Measurements from ENCODE around the gene FHIT. TPM values are rescaled to one million over a fixed set of nuclear protein-coding genes. Genes with fewer than 3 reads are reported as not detected.

FHIT gene
- total and polyA plus RNA-seq, 2 of the 4 experiments (the other 2 are of a cell fraction), result 0.07 TPM; not detected in 1

GRCh38 chr3:61061092-61061723 is 190.0 kb downstream of the FHIT start:
- Histone ChIP-seq H3K4me2 (ENCODE audit: low read depth, low read length) (no peak overlapping the region), H3K4me1 (ENCODE audit: control insufficient read depth, insufficient read depth, low read length) (no peaks in the 10 kb centered on the region), H2BK20ac (ENCODE audit: low read depth, low read length) (no peak overlapping the region), H4K91ac (ENCODE audit: insufficient read depth, low read depth, low read length) (no peak overlapping the region), H2BK5ac (ENCODE audit: low read depth, low read length, poor library complexity, severe bottlenecking) (no peak overlapping the region), H3K79me1 (ENCODE audit: low read depth in 1 of 2, low read length in 2 of 2) (no peaks in the 10 kb centered on the region), H2BK120ac (ENCODE audit: low read depth, low read length) (no peak overlapping the region), H2AK9ac (replicated peaks; ENCODE audit: low read depth, low read length, poor library complexity) (no peak overlapping the region), H3K14ac (replicated peaks; ENCODE audit: low read depth, low read length) (no peak overlapping the region), H3K56ac (ENCODE audit: extremely low read depth, insufficient read depth, low read length) (no peak overlapping the region), H3K27ac (ENCODE audit: insufficient read depth, low read length) (no peak overlapping the region), H4K20me1 (ENCODE audit: insufficient read depth, low read length) (no peaks in the 10 kb centered on the region), H3K4ac (ENCODE audit: low read depth, low read length) (no peak overlapping the region), H2AFZ (replicated peaks; ENCODE audit: low read length, poor library complexity) (no peak overlapping the region), H3K4me3 (ENCODE audit: insufficient read depth, low read depth, low read length) (no peak overlapping the region), H3K27me3 (ENCODE audit: control insufficient read depth, insufficient read depth, low read length) (no peaks in the 10 kb centered on the region), H4K5ac (ENCODE audit: low read depth, low read length) (no peak overlapping the region), H3K23ac (ENCODE audit: low read depth, low read length) (no peak overlapping the region), H3K9me1 (ENCODE audit: insufficient read depth, low read length) (no peaks in the 10 kb centered on the region), H3K36me3 (ENCODE audit: control insufficient read depth, insufficient read depth, low read length) (no peaks in the 10 kb centered on the region), H3K18ac (ENCODE audit: low read depth, low read length) (no peak overlapping the region), H4K8ac (ENCODE audit: low read depth in 2 of 2, low read length in 2 of 2) (no peak overlapping the region), H3K9ac (ENCODE audit: low read depth, low read length) (no peak overlapping the region), H3K9me3 (ENCODE audit: control insufficient read depth, insufficient read depth, low read length) (peaks cover 6% of the 10 kb centered on the region; the same call in 1 of the 2 replicates), H2BK15ac (ENCODE audit: low read depth, low read length) (no peak overlapping the region), H2AK5ac (ENCODE audit: low read depth, low read length) (no peak overlapping the region)
- CTCF ChIA-PET, result no interaction called here
- WGBS, 2 experiments (ENCODE audit: extremely low coverage in 2 of 2, insufficient read length in 1 of 2), result no CpG with 5 or more reads among the region's 2 CpGs
- intact Hi-C loops (cut with micrococcal nuclease) (no loop called here), in situ Hi-C loops (cut with MboI; ENCODE audit: low sequenced_read_pairs) (no loop called here), dilution Hi-C loops (cut with HindIII; ENCODE audit: low sequenced_read_pairs, unreplicated experiment) (no loop called here)
- TF ChIP-seq POLR2A (IDR thresholded peaks at IDR 0.05; ENCODE audit: low read depth, low read length) (no peak), MAZ (IDR thresholded peaks at IDR 0.05; ENCODE audit: borderline replicate concordance, low read depth, low read length) (no peak), CTCF (conservative IDR thresholded peaks at IDR 0.05; ENCODE audit: low read depth, low read length) (no peak), MAFK (IDR thresholded peaks at IDR 0.05; ENCODE audit: low read depth, low read length) (no peak), RFX5 (IDR thresholded peaks at IDR 0.05; ENCODE audit: low read depth, low read length) (no peak), CEBPB (IDR thresholded peaks at IDR 0.05; ENCODE audit: low read depth, low read length) (no peak), RAD21 (IDR thresholded peaks at IDR 0.05; ENCODE audit: low read length) (no peak), BHLHE40 (IDR thresholded peaks at IDR 0.05; ENCODE audit: low read depth, low read length) (no peak)
- POLR2A ChIA-PET (ENCODE audit: unreplicated experiment), result no interaction called here
- no TSS peak for BruUV-seq (replicated peaks)
- no peak for DNase-seq
- no peak for ATAC-seq (ENCODE audit: low read depth)
